ENCODE data around the gene CYP24A1. TPM values are rescaled to one million over a fixed set of nuclear protein-coding genes. Genes with fewer than 3 reads are reported as not detected.

CYP24A1 gene
- polyA plus RNA-seq (2012; ENCODE audit: insufficient read depth, insufficient read length, low read depth), result not detected

GRCh38 chr20:54173653-54174456, at the start of gene CYP24A1:
Gene CYP24A1, minus strand, starts transcription at chr20:54173986. Its CDS starts 407 bp downstream, at chr20:54173579.
- no peak for DNase-seq
- no peak for TF ChIP-seq CTCF (IDR thresholded peaks at IDR 0.05; ENCODE audit: low read depth, low read length)
- Histone ChIP-seq H3K4me1 (no peaks in the 10 kb centered on the region), H3K27me3 (peaks cover 84% of the 10 kb centered on the region), H3K9me3 (no peaks in the 10 kb centered on the region; the same call in 1 of the 2 replicates), H3K36me3 (no peaks in the 10 kb centered on the region), H3K4me3 (ENCODE audit: low read depth, low read length) (no peak within 1 kb of the TSS)

- Histone ChIP-seq H3K4me3 (ENCODE audit: low read depth, low read length) (no peak overlapping the region), H3K36me3 (peaks cover 2% of the 10 kb centered on the region), H3K9me3 (no peaks in the 10 kb centered on the region), H3K27me3 (no peaks in the 10 kb centered on the region), H3K4me1 (no peaks in the 10 kb centered on the region)
- no peak for DNase-seq
- no peak for TF ChIP-seq CTCF (IDR thresholded peaks at IDR 0.05; ENCODE audit: low read depth, low read length)
Observed at GRCh38 chr20:54223285-54223684, 49.5 kb upstream of the CYP24A1 start.

DNA sequence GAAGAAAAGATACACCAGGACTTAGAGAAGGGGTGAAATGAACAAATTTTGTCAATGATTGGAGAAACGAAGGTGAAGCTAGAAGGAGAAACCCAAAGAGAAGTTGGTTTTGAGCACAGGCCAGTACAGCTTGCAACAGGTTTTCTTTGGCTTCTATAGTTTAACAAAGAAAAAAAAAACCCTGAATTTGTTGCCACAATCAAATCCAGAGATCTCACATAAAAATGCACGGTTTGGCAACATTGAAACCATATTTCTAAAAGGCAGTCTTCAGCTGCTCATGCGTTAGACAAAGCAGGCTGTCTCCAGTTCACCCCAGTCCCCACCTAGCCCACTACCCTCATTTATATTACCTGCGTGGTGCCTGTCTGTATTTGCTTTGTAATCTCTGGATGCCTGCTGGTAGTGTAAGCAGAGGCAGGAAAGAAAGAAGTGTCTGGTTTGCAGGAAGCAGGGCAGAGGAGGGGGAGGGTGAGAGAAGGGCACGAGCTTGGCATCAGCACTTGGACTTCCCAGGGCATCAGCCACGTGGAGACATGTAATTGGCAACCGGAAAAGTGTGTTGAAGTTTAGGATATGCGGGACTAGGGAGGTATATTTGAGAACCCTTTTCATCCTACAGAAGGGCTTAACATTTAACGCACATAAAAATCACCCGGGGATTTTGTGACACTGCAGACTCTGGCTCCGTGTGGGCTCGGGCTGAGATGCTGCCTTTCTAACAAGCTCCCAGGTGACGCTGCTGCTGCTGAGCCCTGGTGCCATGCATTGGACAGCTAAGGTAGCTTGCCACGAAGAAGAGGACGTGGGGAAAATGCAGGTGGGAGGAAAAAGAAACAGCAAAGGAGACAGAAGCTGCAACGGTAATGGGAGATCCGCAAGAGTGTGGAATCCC, 48.5 kb upstream of the CYP24A1 start:
- H3K4me3 ChIP-seq (ENCODE audit: low read depth, low read length), result no peak overlapping the region
- no peak for TF ChIP-seq CTCF (IDR thresholded peaks at IDR 0.05; ENCODE audit: low read depth, low read length)
- no peaks in the 10 kb centered on the region for H3K4me1 ChIP-seq
- peaks cover 5% of the 10 kb centered on the region for H3K36me3 ChIP-seq
- DNase-seq, result no peak
- H3K9me3 ChIP-seq, result no peaks in the 10 kb centered on the region
- H3K27me3 ChIP-seq, result no peaks in the 10 kb centered on the region

DNA sequence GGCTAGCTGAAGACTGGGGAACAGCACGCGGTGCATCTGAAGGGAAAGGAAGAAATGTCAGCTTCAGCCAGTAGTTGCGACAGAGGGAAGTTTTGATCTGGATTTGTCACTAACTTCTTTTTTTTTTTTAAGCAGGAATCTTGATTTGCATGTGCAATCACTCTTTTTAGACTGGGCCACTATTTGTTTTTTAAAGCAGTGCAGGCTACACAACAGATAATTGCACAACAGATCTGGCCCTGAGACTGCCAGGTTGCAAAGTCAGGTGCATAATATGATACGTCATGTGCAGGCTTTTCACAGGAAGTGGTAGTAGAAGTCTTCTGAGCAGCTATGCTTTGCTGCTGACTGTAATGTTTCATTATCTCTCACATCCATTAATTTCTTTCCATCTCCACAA, 47.6 kb upstream of the CYP24A1 start:
- Histone ChIP-seq H3K4me1 (no peaks in the 10 kb centered on the region), H3K27me3 (no peaks in the 10 kb centered on the region), H3K36me3 (peaks cover 11% of the 10 kb centered on the region), H3K9me3 (no peaks in the 10 kb centered on the region), H3K4me3 (ENCODE audit: low read depth, low read length) (no peak overlapping the region)
- DNase-seq, result no peak
- no peak for TF ChIP-seq CTCF (IDR thresholded peaks at IDR 0.05; ENCODE audit: low read depth, low read length)

DNA sequence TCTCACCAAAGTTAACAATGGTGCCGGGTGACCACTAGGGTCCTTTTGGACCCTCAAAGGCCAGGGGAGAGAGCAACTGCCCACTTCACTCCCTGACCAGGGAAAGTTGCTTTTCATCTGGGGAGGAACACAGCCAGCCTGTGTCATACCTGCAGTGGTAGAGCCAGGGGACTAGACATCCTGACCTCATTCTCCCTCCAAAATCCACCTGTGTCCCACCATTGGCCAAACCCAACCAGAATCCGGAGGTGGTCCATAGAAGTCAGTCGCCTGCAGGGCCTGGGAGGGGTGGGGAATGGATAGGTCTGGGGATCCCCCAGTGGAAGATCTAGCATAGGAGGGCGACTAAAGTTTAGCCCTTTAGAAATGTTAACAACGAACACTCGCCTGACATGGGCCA, 46.9 kb upstream of the CYP24A1 start:
- no peak overlapping the region for H3K4me3 ChIP-seq (ENCODE audit: low read depth, low read length)
- no peak for DNase-seq
- no peaks in the 10 kb centered on the region for H3K9me3 ChIP-seq
- no peaks in the 10 kb centered on the region for H3K27me3 ChIP-seq
- no peaks in the 10 kb centered on the region for H3K4me1 ChIP-seq
- peaks cover 17% of the 10 kb centered on the region for H3K36me3 ChIP-seq
- no peak for TF ChIP-seq CTCF (IDR thresholded peaks at IDR 0.05; ENCODE audit: low read depth, low read length)

Measured in BE2C (cell line).